DOHH2 (cell line): Measurements from ENCODE around the gene S100Z.
"Not testable (repeated sequence)": the region's sequence is repeated elsewhere in the genome, so short reads cannot be mapped to it uniquely, and the experiment has no call there.

ENCODE experiments used
- CTCF ChIP-seq: fragments of 200-600 bp; sonication (generic); IDR thresholded peaks from one replicate; pipeline ENCODE4 v1.5.1; 2014; ENCODE audit warnings: antibody characterized with exemption, mild to moderate bottlenecking, low read depth, low read length; ENCODE audit not compliant: poor library complexity, severe bottlenecking
- EZH2phosphoT487 ChIP-seq: fragments of 200-600 bp; sonication (generic); IDR thresholded peaks from 2 replicates; pipeline ENCODE4 v1.6.1; 2017; ENCODE audit warnings: borderline replicate concordance, mild to moderate bottlenecking, antibody characterized with exemption, low read length, moderate library complexity, mixed read lengths

DNA sequence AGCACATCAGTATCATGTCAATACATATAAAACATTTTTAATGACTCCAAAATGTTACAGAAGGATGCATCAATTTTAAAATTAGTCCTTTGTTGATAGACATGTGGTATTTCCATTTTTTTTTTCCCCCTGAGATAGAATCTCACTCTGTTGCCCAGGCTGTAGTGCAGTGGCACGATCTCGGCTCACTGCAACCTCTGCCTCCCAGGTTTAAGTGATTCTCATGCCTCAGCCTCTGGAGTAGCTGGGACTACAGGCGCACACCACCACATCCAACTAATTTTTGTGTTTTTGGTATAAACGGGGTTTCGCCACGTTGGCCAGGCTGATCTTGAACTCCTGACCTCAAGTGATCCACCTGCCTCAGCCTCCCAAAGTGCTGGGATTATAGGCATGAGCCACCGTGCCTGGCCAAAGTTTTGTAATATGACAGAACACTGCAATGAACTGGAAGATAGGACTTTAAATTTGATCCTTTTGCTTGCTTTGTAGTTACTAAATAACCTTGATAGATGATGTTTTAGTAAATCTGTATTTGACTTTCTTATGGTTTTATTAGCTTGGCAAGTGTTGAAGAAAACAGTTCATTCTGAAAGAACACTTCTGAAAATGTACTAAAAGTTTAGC is 27.6 kb upstream of the S100Z start:
- not testable (repeated sequence) for TF ChIP-seq CTCF, EZH2phosphoT487
